Testis (tissue), 3 donors: Measurements from ENCODE around the gene TXNRD1. TPM values are rescaled to one million over a fixed set of nuclear protein-coding genes. Genes with fewer than 3 reads are reported as not detected.

Experiments used
- DNase-seq: peaks from one replicate; pipeline ENCODE4 v3.0.0-alpha.2; 2019
- H3K27ac ChIP-seq, 2 donors: fragments of 200-600 bp; sonication (generic); one replicate each; pipeline ENCODE4 v1.5.1; 2019
- H3K27me3 ChIP-seq: fragments of 200-600 bp; sonication (generic); one replicate; pipeline ENCODE4 v1.5.1; 2019
- H3K36me3 ChIP-seq: fragments of 200-600 bp; sonication (generic); one replicate; pipeline ENCODE4 v1.5.1; 2017; ENCODE audit warnings: low read depth; ENCODE audit errors: missing control alignments
- H3K4me1 ChIP-seq: fragments of 200-600 bp; sonication (generic); one replicate; pipeline ENCODE4 v1.5.1; 2019
- H3K4me3 ChIP-seq, 2 donors: fragments of 200-600 bp; sonication (generic); one replicate each; pipeline ENCODE4 v1.5.1; 2017 to 2019
- H3K9me3 ChIP-seq: fragments of 200-600 bp; sonication (generic); one replicate; pipeline ENCODE4 v1.5.1; 2017
- CTCF ChIP-seq, 3 experiments: fragments of 450-650 bp in 2 of 3; fragments of 200-600 bp in 1 of 3; sonication (generic) in 1 of 3; IDR thresholded peaks; one replicate each; pipeline ENCODE4 v1.5.1; 2016 to 2019; ENCODE audit warnings: antibody characterized with exemption in 3 of 3, mild to moderate bottlenecking in 2 of 3, moderate library complexity in 1 of 3
- POLR2A ChIP-seq: fragments of 450-650 bp; IDR thresholded peaks from one replicate; pipeline ENCODE4 v1.6.1; 2017; ENCODE audit warnings: antibody characterized with exemption, mild to moderate bottlenecking, moderate library complexity
- WGBS, 2 donors: methylation state at CpG; one replicate each; pipeline ENCODE4 v1.1.5; 2018; 5-methylcytosine and 5-hydroxymethylcytosine counted together
- intact Hi-C: fragments of 100-400 bp; cut with DNase I; formaldehyde crosslinking; loops from one replicate; pipeline ENCODE4 v1.15.1; 2023; ENCODE audit warnings: low total_unique reads
- polyA plus RNA-seq: library from polyadenylated mRNA; stranded (reverse); fragments of 350-450 nt; fragmentation: Illumina TruSeq; extraction: RNeasy Lipid Tissue Mini Kit (QIAGEN cat#74804); gene quantifications from one replicate; pipeline ENCODE4 v1.2.3, GENCODE V29; 2014; ENCODE audit warnings: low read depth, low replicate concordance; ENCODE audit not compliant: insufficient read depth
- total RNA-seq, 2 donors: library from RNA; depleted of rRNA; stranded (reverse); fragments of >200 nt; gene quantifications; one replicate each; pipeline ENCODE4 v1.2.3, GENCODE V29; 2016

TXNRD1 gene
- total and polyA plus RNA-seq, 3 donors from 2014 or later = 67.8 to 110 (median 96.2) TPM

GRCh38 chr12:104333692-104334255, 118.2 kb downstream of the TXNRD1 start:
- Histone ChIP-seq H3K4me1 (no peaks in the 10 kb centered on the region), H3K9me3 (no peaks in the 10 kb centered on the region), H3K27ac (no peak overlapping the region), H3K36me3 (no peaks in the 10 kb centered on the region), H3K4me3 (no peak overlapping the region), H3K27me3 (no peaks in the 10 kb centered on the region)
- intact Hi-C loops = no loop called here
- WGBS, 2 donors = 64 to 70% methylated on average over 1 of the region's 1 CpG
- TF ChIP-seq CTCF (IDR thresholded peaks at IDR 0.05) (no peak), POLR2A (no peak)
- DNase-seq = no peak

GRCh38 chr12:104334581-104334980, 119.0 kb downstream of the TXNRD1 start:
- no peak for TF ChIP-seq POLR2A
- no peak for TF ChIP-seq CTCF (IDR thresholded peaks at IDR 0.05)
- Histone ChIP-seq H3K36me3 (no peaks in the 10 kb centered on the region), H3K27me3 (no peaks in the 10 kb centered on the region), H3K9me3 (no peaks in the 10 kb centered on the region), H3K4me1 (peaks cover 4% of the 10 kb centered on the region), H3K27ac (no peak overlapping the region), H3K4me3 (no peak overlapping the region)
- intact Hi-C loops = no loop called here
- DNase-seq = peak; percentile 82
- 67 to 77% methylated on average over 8 of the region's 8 CpGs for WGBS, 2 donors

- no peak overlapping the region for H3K4me3 ChIP-seq
- H3K27ac ChIP-seq = no peak overlapping the region
- no peak for TF ChIP-seq CTCF (IDR thresholded peaks at IDR 0.05)
- TF ChIP-seq POLR2A = no peak
- WGBS, 2 donors = 66 to 71% methylated on average over 2 of the region's 2 CpGs
- no peaks in the 10 kb centered on the region for H3K36me3 ChIP-seq
- no peak for DNase-seq
- no peaks in the 10 kb centered on the region for H3K9me3 ChIP-seq
- intact Hi-C loops = no loop called here
- H3K27me3 ChIP-seq = no peaks in the 10 kb centered on the region
- H3K4me1 ChIP-seq = peaks cover 19% of the 10 kb centered on the region
These were observed 120.5 kb downstream of the TXNRD1 start for GRCh38 chr12:104336115-104336514.

- 93 to 96% methylated on average over 7 of the region's 7 CpGs for WGBS, 2 donors
These were observed 121.5 kb downstream of the TXNRD1 start for GRCh38 chr12:104337030-104337558.

More at GRCh38 chr12:104337030-104337558, 121.5 kb downstream of the TXNRD1 start:
- Histone ChIP-seq H3K27me3 (no peaks in the 10 kb centered on the region), H3K9me3 (no peaks in the 10 kb centered on the region), H3K27ac (no peak overlapping the region), H3K4me3 (no peak overlapping the region), H3K4me1 (peaks cover 26% of the 10 kb centered on the region), H3K36me3 (no peaks in the 10 kb centered on the region)
- TF ChIP-seq CTCF (IDR thresholded peaks at IDR 0.05) = no peak
- no peak for TF ChIP-seq POLR2A
- intact Hi-C loops = no loop called here
- no peak for DNase-seq
